Activated T-helper 2 cell treated with anti-CD3 and anti-CD28 coated beads, Interferon-gamma antibody, Interleukin-2, Interleukin-4, amounts not matched to agents 10 μg/mL and 5 μg/mL and 100 μg/mL, durations not matched to agents 14 hours and 24 hours and 36 hours (primary cell): ENCODE measurements around the gene TCF3. TPM values are rescaled to one million over a fixed set of nuclear protein-coding genes. Genes with fewer than 3 reads are reported as not detected.
"Not testable (repeated sequence)": the region's sequence is repeated elsewhere in the genome, so short reads cannot be mapped to it uniquely, and the experiment has no call there.

Source experiments
- DNase-seq: peaks from one replicate; pipeline ENCODE4 v3.0.0; 2021; ENCODE audit warnings: low spot score
- H3K27ac Mint-ChIP-seq: one replicate; pipeline ENCODE4 v1.8.0; 2021; ENCODE audit warnings: mixed read lengths
- H3K27me3 Mint-ChIP-seq: one replicate; pipeline ENCODE4 v1.8.0; 2021; ENCODE audit warnings: low read depth, mixed read lengths
- H3K36me3 Mint-ChIP-seq: one replicate; pipeline ENCODE4 v1.8.0; 2021; ENCODE audit warnings: low read depth, mixed read lengths
- H3K4me1 Mint-ChIP-seq: one replicate; pipeline ENCODE4 v1.8.0; 2021; ENCODE audit warnings: low read depth, mixed read lengths
- H3K4me3 Mint-ChIP-seq: one replicate; pipeline ENCODE4 v1.8.0; 2021; ENCODE audit warnings: low read depth, mild to moderate bottlenecking, moderate library complexity, mixed read lengths
- H3K9me3 Mint-ChIP-seq: one replicate; pipeline ENCODE4 v1.8.0; 2021; ENCODE audit warnings: mixed read lengths
- intact Hi-C: fragments of 100-400 bp; cut with micrococcal nuclease; formaldehyde crosslinking; loops from one replicate; pipeline ENCODE4 v1.15.1; 2023
- total RNA-seq: library from RNA; stranded (reverse); gene quantifications from 2 replicates; pipeline ENCODE4 v1.2.3, GENCODE V29; 2022

Gene TCF3
- total RNA-seq, 1 donor from 2014 or later: 153 TPM

GRCh38 chr19:1645299-1645698 is 7.1 kb downstream of the TCF3 start:
- no peaks in the 10 kb centered on the region for H3K9me3 Mint-ChIP-seq
- intact Hi-C loops: no loop called here
- DNase-seq: no peak
- H3K4me3 Mint-ChIP-seq: no peak overlapping the region
- no peak overlapping the region for H3K27ac Mint-ChIP-seq
- H3K36me3 Mint-ChIP-seq: peaks cover 38% of the 10 kb centered on the region
- H3K27me3 Mint-ChIP-seq: no peaks in the 10 kb centered on the region
- peaks cover 7% of the 10 kb centered on the region for H3K4me1 Mint-ChIP-seq

- H3K4me3 Mint-ChIP-seq: no peak overlapping the region
- no peak overlapping the region for H3K27ac Mint-ChIP-seq
- no peaks in the 10 kb centered on the region for H3K9me3 Mint-ChIP-seq
- DNase-seq: no peak
- peaks cover 42% of the 10 kb centered on the region for H3K36me3 Mint-ChIP-seq
- H3K4me1 Mint-ChIP-seq: peaks cover 3% of the 10 kb centered on the region
- intact Hi-C loops: no loop called here
- H3K27me3 Mint-ChIP-seq: no peaks in the 10 kb centered on the region
Measured at GRCh38 chr19:1644070-1644469, 8.3 kb downstream of the TCF3 start.

GRCh38 chr19:1640893-1641448 is 11.4 kb downstream of the TCF3 start:
- H3K4me3 Mint-ChIP-seq, H3K27me3 Mint-ChIP-seq, H3K4me1 Mint-ChIP-seq, intact Hi-C loops, H3K9me3 Mint-ChIP-seq, H3K27ac Mint-ChIP-seq, DNase-seq: not testable (repeated sequence)
- H3K36me3 Mint-ChIP-seq: peaks cover 50% of the 10 kb centered on the region

- Mint-ChIP-seq H3K9me3 (no peaks in the 10 kb centered on the region), H3K27me3 (no peaks in the 10 kb centered on the region), H3K36me3 (peaks cover 43% of the 10 kb centered on the region), H3K4me3 (no peak overlapping the region), H3K4me1 (no peaks in the 10 kb centered on the region), H3K27ac (no peak overlapping the region)
- no peak for DNase-seq
- intact Hi-C loops: no loop called here
Measured at GRCh38 chr19:1636325-1637236, 15.8 kb downstream of the TCF3 start.

GRCh38 chr19:1634938-1635243 is 17.5 kb downstream of the TCF3 start:
- intact Hi-C loops: no loop called here
- peaks cover 41% of the 10 kb centered on the region for H3K36me3 Mint-ChIP-seq

GRCh38 chr19:1634242-1634937 is 18.0 kb downstream of the TCF3 start:
- H3K27me3 Mint-ChIP-seq: no peaks in the 10 kb centered on the region
- intact Hi-C loops: no loop called here
- DNase-seq: no peak
- no peaks in the 10 kb centered on the region for H3K9me3 Mint-ChIP-seq
- H3K4me3 Mint-ChIP-seq: no peak overlapping the region
- no peak overlapping the region for H3K27ac Mint-ChIP-seq
- H3K4me1 Mint-ChIP-seq: no peaks in the 10 kb centered on the region
- peaks cover 36% of the 10 kb centered on the region for H3K36me3 Mint-ChIP-seq

More at GRCh38 chr19:1634938-1635243, 17.5 kb downstream of the TCF3 start:
- no peak overlapping the region for H3K4me3 Mint-ChIP-seq
- H3K9me3 Mint-ChIP-seq: no peaks in the 10 kb centered on the region
- no peaks in the 10 kb centered on the region for H3K4me1 Mint-ChIP-seq
- no peaks in the 10 kb centered on the region for H3K27me3 Mint-ChIP-seq
- DNase-seq: no peak
- H3K27ac Mint-ChIP-seq: no peak overlapping the region

- no peak for DNase-seq
- Mint-ChIP-seq H3K27ac (no peak overlapping the region), H3K4me1 (no peaks in the 10 kb centered on the region), H3K27me3 (no peaks in the 10 kb centered on the region), H3K36me3 (peaks cover 26% of the 10 kb centered on the region), H3K9me3 (no peaks in the 10 kb centered on the region), H3K4me3 (no peak overlapping the region)
- intact Hi-C loops: no loop called here
Measured at GRCh38 chr19:1633269-1633826, 19.1 kb downstream of the TCF3 start.

- no peak overlapping the region for H3K27ac Mint-ChIP-seq
- H3K27me3 Mint-ChIP-seq: no peaks in the 10 kb centered on the region
- intact Hi-C loops: no loop called here
- H3K9me3 Mint-ChIP-seq: no peaks in the 10 kb centered on the region
- H3K4me3 Mint-ChIP-seq: no peak overlapping the region
- peaks cover 24% of the 10 kb centered on the region for H3K36me3 Mint-ChIP-seq
- no peak for DNase-seq
- no peaks in the 10 kb centered on the region for H3K4me1 Mint-ChIP-seq
Measured at GRCh38 chr19:1632462-1633268, 19.8 kb downstream of the TCF3 start.

- no peak overlapping the region for H3K27ac Mint-ChIP-seq
- DNase-seq: no peak
- intact Hi-C loops: no loop called here
- no peaks in the 10 kb centered on the region for H3K27me3 Mint-ChIP-seq
- H3K36me3 Mint-ChIP-seq: peaks cover 22% of the 10 kb centered on the region
- no peaks in the 10 kb centered on the region for H3K9me3 Mint-ChIP-seq
- no peaks in the 10 kb centered on the region for H3K4me1 Mint-ChIP-seq
- no peak overlapping the region for H3K4me3 Mint-ChIP-seq
Measured at GRCh38 chr19:1631557-1632100, 20.8 kb downstream of the TCF3 start.

- no peak overlapping the region for H3K4me3 Mint-ChIP-seq
- no peak for DNase-seq
- H3K27me3 Mint-ChIP-seq: no peaks in the 10 kb centered on the region
- H3K27ac Mint-ChIP-seq: no peak overlapping the region
- H3K36me3 Mint-ChIP-seq: peaks cover 17% of the 10 kb centered on the region
- intact Hi-C loops: no loop called here
- H3K4me1 Mint-ChIP-seq: no peaks in the 10 kb centered on the region
- no peaks in the 10 kb centered on the region for H3K9me3 Mint-ChIP-seq
Measured at GRCh38 chr19:1630811-1631210, 21.6 kb downstream of the TCF3 start.

GRCh38 chr19:1630012-1630411 is 22.4 kb downstream of the TCF3 start:
- Mint-ChIP-seq H3K36me3 (peaks cover 9% of the 10 kb centered on the region), H3K4me3 (no peak overlapping the region), H3K4me1 (no peaks in the 10 kb centered on the region), H3K27ac (no peak overlapping the region), H3K9me3 (no peaks in the 10 kb centered on the region), H3K27me3 (no peaks in the 10 kb centered on the region)
- DNase-seq: no peak
- intact Hi-C loops: no loop called here

- peaks cover 10% of the 10 kb centered on the region for H3K36me3 Mint-ChIP-seq
- no peak overlapping the region for H3K4me3 Mint-ChIP-seq
- intact Hi-C loops: no loop called here
- H3K4me1 Mint-ChIP-seq: no peaks in the 10 kb centered on the region
- no peaks in the 10 kb centered on the region for H3K27me3 Mint-ChIP-seq
- no peaks in the 10 kb centered on the region for H3K9me3 Mint-ChIP-seq
- no peak for DNase-seq
- H3K27ac Mint-ChIP-seq: no peak overlapping the region
Measured at GRCh38 chr19:1629256-1629808, 23.1 kb downstream of the TCF3 start.
